Right cardiac atrium (tissue), 5 donors: ENCODE data around the gene DDRGK1. TPM values are rescaled to one million over a fixed set of nuclear protein-coding genes. Genes with fewer than 3 reads are reported as not detected.

ENCODE experiments used
- ATAC-seq, 2 donors: fragments of 200-7000 bp; cut with Tn5 transposase; one replicate each; pipeline versions ENCODE4 v1.8.0 to v1.9.1; 2020; ENCODE audit warnings: moderate library complexity in 2 of 2, mild to moderate bottlenecking in 1 of 2
- DNase-seq, 3 donors: peaks; one replicate each; pipeline ENCODE4 v3.0.0-alpha.2; 2020
- H3K27ac ChIP-seq: one replicate; pipeline ENCODE4 v1.5.1; 2013; ENCODE audit warnings: mild to moderate bottlenecking, low read length, control low read depth, moderate library complexity
- H3K27me3 ChIP-seq: one replicate; pipeline ENCODE4 v1.6.1; 2013; ENCODE audit not compliant: control insufficient read depth, insufficient read depth
- H3K4me1 ChIP-seq: one replicate; pipeline ENCODE4 v1.6.1; 2013; ENCODE audit warnings: low read length; ENCODE audit not compliant: control insufficient read depth, insufficient read depth
- H3K4me3 ChIP-seq: one replicate; pipeline ENCODE4 v1.5.1; 2013; ENCODE audit warnings: low read length, control low read depth
- H3K9me3 ChIP-seq: one replicate; pipeline ENCODE4 v1.6.1; 2013; ENCODE audit warnings: low read length; ENCODE audit not compliant: control insufficient read depth
- WGBS: extraction: QIAGEN DNeasy Blood & Tissue Kit; methylation state at CpG from one replicate; pipeline ENCODE4 v1.1.7; 2013; 5-methylcytosine and 5-hydroxymethylcytosine counted together
- intact Hi-C, 4 donors: fragments of 100-400 bp; cut with DNase I; formaldehyde crosslinking; loops; one replicate each; pipeline versions ENCODE4 v1.11.0 to v1.14.0; 2022 to 2023
- polyA plus RNA-seq: library from polyadenylated mRNA; stranded (reverse); fragments of 200-250 nt; gene quantifications from one replicate; pipeline ENCODE4 v1.2.3, GENCODE V29; 2013
- total RNA-seq, 4 donors: library from RNA; stranded (reverse); fragmentation: NEBNext Ultra II Directional; extraction: Animal tissue kit (Norgen Biotek cat#: 25700); gene quantifications; one replicate each; pipeline ENCODE4 v1.2.1, GENCODE V29; 2021
- donor health status: healthy with polysubstance abuse.
- donor health status: DM: no; HTN: yes; CAD: no.
- donor health status: DM: no; HTN: no; CAD: no.
- donor health status: DM: no; HTN: yes; CAD: no; lungs with severe emphysema.
- donor health status: DM: yes; HTN: yes; CAD: no.

Gene DDRGK1
- total and polyA plus RNA-seq, 5 donors: 37.4 to 40.6 (median 38.5) TPM

GRCh38 chr20:3243718-3244358 is 39.4 kb upstream of the DDRGK1 start:
- H3K9me3 ChIP-seq: no peaks in the 10 kb centered on the region
- no peak overlapping the region for H3K27ac ChIP-seq
- H3K4me1 ChIP-seq: no peaks in the 10 kb centered on the region
- intact Hi-C loops: no loop called here
- no peak overlapping the region for H3K4me3 ChIP-seq
- 75% methylated on average over 11 of the region's 11 CpGs for WGBS
- H3K27me3 ChIP-seq: no peaks in the 10 kb centered on the region
- peak in 1 of 3 donors; percentile 27 for DNase-seq
- ATAC-seq: no peak

GRCh38 chr20:3242172-3242692 is 37.8 kb upstream of the DDRGK1 start:
- Histone ChIP-seq H3K9me3 (no peaks in the 10 kb centered on the region), H3K4me1 (no peaks in the 10 kb centered on the region), H3K27me3 (no peaks in the 10 kb centered on the region), H3K4me3 (no peak overlapping the region), H3K27ac (no peak overlapping the region)
- intact Hi-C loops: no loop called here
- DNase-seq (no peak), ATAC-seq (no peak)
- 69% methylated on average over 6 of the region's 6 CpGs for WGBS

- WGBS: 80% methylated on average over 15 of the region's 15 CpGs
- no peaks in the 10 kb centered on the region for H3K9me3 ChIP-seq
- DNase-seq: peak in 1 of 3 donors; percentile 28
- H3K27ac ChIP-seq: no peak overlapping the region
- no peak for ATAC-seq
- H3K4me3 ChIP-seq: no peak overlapping the region
- H3K27me3 ChIP-seq: no peaks in the 10 kb centered on the region
- intact Hi-C loops: no loop called here
- no peaks in the 10 kb centered on the region for H3K4me1 ChIP-seq
These were observed 36.4 kb upstream of the DDRGK1 start for GRCh38 chr20:3240776-3241363.

GRCh38 chr20:3239867-3240775 is 35.6 kb upstream of the DDRGK1 start:
- H3K4me1 ChIP-seq: no peaks in the 10 kb centered on the region
- ATAC-seq (peak in 1 of 2 donors; percentile 11), DNase-seq (peak in 1 of 3 donors; percentile 52)
- WGBS: 14% methylated on average over 54 of the region's 54 CpGs
- no peak overlapping the region for H3K27ac ChIP-seq
- no peaks in the 10 kb centered on the region for H3K27me3 ChIP-seq
- intact Hi-C loops: no loop called here
- H3K4me3 ChIP-seq: peak overlapping the region; percentile 72
- H3K9me3 ChIP-seq: no peaks in the 10 kb centered on the region

GRCh38 chr20:3239026-3239866 is 34.8 kb upstream of the DDRGK1 start, which contains the start of gene SLC4A11:
Gene SLC4A11, minus strand, starts transcription at chr20:3239190. Its CDS starts 53 bp downstream, at chr20:3239137.
- Histone ChIP-seq H3K27me3 (no peaks in the 10 kb centered on the region), H3K4me1 (no peaks in the 10 kb centered on the region), H3K9me3 (no peaks in the 10 kb centered on the region), H3K4me3 (peak within 1 kb of the TSS; percentile 72), H3K27ac (no peak within 1 kb of the TSS)
- DNase-seq (peak; percentile 71 to 85 (median 82)), ATAC-seq (peak; percentile 69 to 71)
- under 1% methylated on average over 107 of the region's 107 CpGs for WGBS
- intact Hi-C loops: no loop called here

GRCh38 chr20:3238616-3239025 is 34.1 kb upstream of the DDRGK1 start:
- under 1% methylated on average over 48 of the region's 48 CpGs for WGBS
- ATAC-seq (no peak), DNase-seq (no peak)
- Histone ChIP-seq H3K4me1 (no peaks in the 10 kb centered on the region), H3K27me3 (no peaks in the 10 kb centered on the region), H3K9me3 (no peaks in the 10 kb centered on the region), H3K4me3 (peak overlapping the region; percentile 72), H3K27ac (no peak overlapping the region)
- intact Hi-C loops: no loop called here

GRCh38 chr20:3237958-3238615 is 33.6 kb upstream of the DDRGK1 start:
- DNase-seq (no peak), ATAC-seq (no peak)
- Histone ChIP-seq H3K9me3 (no peaks in the 10 kb centered on the region), H3K4me3 (peak overlapping the region; percentile 72), H3K27ac (no peak overlapping the region), H3K27me3 (no peaks in the 10 kb centered on the region), H3K4me1 (no peaks in the 10 kb centered on the region)
- 5% methylated on average over 59 of the region's 59 CpGs for WGBS
- intact Hi-C loops: no loop called here

- WGBS: 60% methylated on average over 25 of the region's 25 CpGs
- no peak overlapping the region for H3K27ac ChIP-seq
- ATAC-seq: no peak
- no peak overlapping the region for H3K4me3 ChIP-seq
- H3K27me3 ChIP-seq: no peaks in the 10 kb centered on the region
- intact Hi-C loops: no loop called here
- no peaks in the 10 kb centered on the region for H3K4me1 ChIP-seq
- H3K9me3 ChIP-seq: no peaks in the 10 kb centered on the region
- DNase-seq: no peak
These were observed 32.8 kb upstream of the DDRGK1 start for GRCh38 chr20:3237011-3237957.

- H3K4me1 ChIP-seq: no peaks in the 10 kb centered on the region
- no peaks in the 10 kb centered on the region for H3K9me3 ChIP-seq
- H3K4me3 ChIP-seq: no peak overlapping the region
- H3K27ac ChIP-seq: no peak overlapping the region
- no peak for DNase-seq
- whole genome bisulfite sequencing: 84% methylated on average over 4 of the region's 4 CpGs
- H3K27me3 ChIP-seq: no peaks in the 10 kb centered on the region
- no peak for ATAC-seq
- intact Hi-C loops: no loop called here
These were observed 31.3 kb upstream of the DDRGK1 start for GRCh38 chr20:3235666-3236324.
